SK-N-SH (cell line): ENCODE data around the gene ANKRD44. TPM values are rescaled to one million over a fixed set of nuclear protein-coding genes. Genes with fewer than 3 reads are reported as not detected.

Source experiments
- CTCF ChIA-PET: fragments of 300-600, 350-600 bp; formaldehyde crosslinking; extraction: SDS; loops from one replicate; lab custom pipeline; 2021; lab: Yijun Ruan, JAX
- POLR2A ChIA-PET: fragments of 350-600 bp; sonication (Branson Sonifier 250); formaldehyde crosslinking; extraction: SDS; loops from one replicate; lab custom pipeline; 2020; ENCODE audit warnings: antibody characterized with exemption, inconsistent platforms; lab: Yijun Ruan, JAX
- DNase-seq: peaks from one replicate; pipeline ENCODE4 v3.0.0; 2012
- H2AFZ ChIP-seq: fragments of 200-600 bp; sonication (generic); 2 replicates; pipeline ENCODE4 v1.8.1; 2016; ENCODE audit warnings: antibody characterized with exemption, mild to moderate bottlenecking, low read depth
- H3F3A ChIP-seq: fragments of 200-600 bp; sonication (generic); replicated peaks from 2 replicates; pipeline ENCODE3; 2016; ENCODE audit warnings: antibody characterized with exemption, mild to moderate bottlenecking; ENCODE audit not compliant: insufficient read depth
- H3K27ac ChIP-seq, 2 experiments: fragments of 200-500 bp in 1 of 2; fragments of 200-600 bp in 1 of 2; sonication (Bioruptor generic) in 1 of 2; sonication (generic), shearing (Covaris generic) in 1 of 2; 2 replicates each; pipeline versions ENCODE4 v1.5.1 to v1.6.1; 2014 to 2016; ENCODE audit warnings: low read depth in 2 of 2, inconsistent platforms in 1 of 2, low read length in 1 of 2, mild to moderate bottlenecking in 1 of 2, mixed read lengths in 1 of 2
- H3K27me3 ChIP-seq: fragments of 200-600 bp; sonication (generic), shearing (Covaris generic); 2 replicates; pipeline ENCODE4 v1.6.1; 2016; ENCODE audit warnings: mixed run types; ENCODE audit not compliant: insufficient read depth
- H3K36me3 ChIP-seq, 2 experiments: fragments of 200-500 bp in 1 of 2; fragments of 200-600 bp in 1 of 2; sonication (Bioruptor generic) in 1 of 2; sonication (generic) in 1 of 2; replicated peaks in 1 of 2; 2 replicates each; pipeline versions ENCODE3 to v1.5.1; 2014 to 2016; ENCODE audit warnings: low read length in 1 of 2, mild to moderate bottlenecking in 1 of 2; ENCODE audit not compliant: insufficient read depth in 2 of 2, control insufficient read depth in 1 of 2
- H3K4me1 ChIP-seq, 2 experiments: fragments of 200-500 bp in 1 of 2; fragments of 200-600 bp in 1 of 2; sonication (Bioruptor generic) in 1 of 2; sonication (generic), shearing (Covaris generic) in 1 of 2; 2 replicates each; pipeline versions ENCODE4 v1.5.1 to v1.6.1; 2014 to 2016; ENCODE audit warnings: low read depth in 1 of 2, low read length in 1 of 2, mixed run types in 1 of 2; ENCODE audit not compliant: insufficient read depth in 2 of 2, control insufficient read depth in 1 of 2
- H3K4me2 ChIP-seq: fragments of 200-600 bp; sonication (generic), shearing (Covaris generic); 2 replicates; pipeline ENCODE4 v1.6.1; 2017; ENCODE audit warnings: mixed run types
- H3K4me3 ChIP-seq, 2 experiments: fragments of 200-500 bp in 1 of 2; fragments of 200-600 bp in 1 of 2; sonication (Bioruptor generic) in 1 of 2; sonication (generic), shearing (Covaris generic) in 1 of 2; 2 replicates each; pipeline versions ENCODE4 v1.5.1 to v1.8.1; 2014 to 2016; ENCODE audit warnings: low read depth in 2 of 2, inconsistent platforms in 1 of 2, low read length in 1 of 2, mild to moderate bottlenecking in 1 of 2, mixed read lengths in 1 of 2, moderate library complexity in 1 of 2
- H3K79me2 ChIP-seq: fragments of 200-600 bp; sonication (generic); 2 replicates; pipeline ENCODE4 v1.8.1; 2017; ENCODE audit warnings: mild to moderate bottlenecking; ENCODE audit not compliant: insufficient read depth
- H3K9ac ChIP-seq: fragments of 200-600 bp; sonication (generic); 2 replicates; pipeline ENCODE4 v1.6.1; 2017; ENCODE audit warnings: mixed run types
- H3K9me2 ChIP-seq: fragments of 200-600 bp; sonication (generic); 2 replicates; pipeline ENCODE4 v1.6.1; 2017; ENCODE audit warnings: mixed run types
- H3K9me3 ChIP-seq: fragments of 200-600 bp; sonication (generic); 2 replicates; pipeline ENCODE4 v1.6.1; 2017; ENCODE audit warnings: mixed run types, mild to moderate bottlenecking, moderate library complexity
- H4K20me1 ChIP-seq: fragments of 200-600 bp; sonication (generic); 2 replicates; pipeline ENCODE4 v1.6.1; 2017; ENCODE audit warnings: mild to moderate bottlenecking, mixed run types; ENCODE audit not compliant: insufficient read depth
- CHD2 ChIP-seq: fragments of 150-350 bp; IDR thresholded peaks from 2 replicates; pipeline ENCODE4 v1.6.1; 2018; ENCODE audit warnings: low read length; ENCODE audit not compliant: partially characterized antibody
- FOSL2 ChIP-seq: IDR thresholded peaks from 2 replicates; pipeline ENCODE4 v1.4.0; 2012; ENCODE audit warnings: low read depth, mild to moderate bottlenecking, moderate library complexity, borderline replicate concordance
- NFIC ChIP-seq: IDR thresholded peaks from 2 replicates; pipeline ENCODE4 v1.4.0; 2012; ENCODE audit warnings: borderline replicate concordance
- POLR2AphosphoS5 ChIP-seq: IDR thresholded peaks from 2 replicates; pipeline ENCODE4 v1.6.1; 2012; ENCODE audit warnings: low read depth, low read length
- RCOR1 ChIP-seq: fragments of 150-350 bp; IDR thresholded peaks from 2 replicates; pipeline ENCODE4 v1.6.1; 2017; ENCODE audit warnings: antibody characterized with exemption, low read length
- REST ChIP-seq: IDR thresholded peaks from 2 replicates; pipeline ENCODE4 v1.6.1; 2012; ENCODE audit warnings: mild to moderate bottlenecking, low read depth, low read length, moderate library complexity
- RXRA ChIP-seq: IDR thresholded peaks from 2 replicates; pipeline ENCODE4 v1.4.0; 2012; ENCODE audit warnings: low read depth, mild to moderate bottlenecking, borderline replicate concordance
- SIN3A ChIP-seq: IDR thresholded peaks from 2 replicates; pipeline ENCODE4 v1.6.1; 2012; ENCODE audit warnings: low read depth, mild to moderate bottlenecking, low read length, moderate library complexity, borderline replicate concordance
- SMC3 ChIP-seq: IDR thresholded peaks from 2 replicates; pipeline ENCODE4 v1.6.1; 2012; ENCODE audit warnings: low read depth, low read length, improper control_type of control experiment
- TAF1 ChIP-seq: IDR thresholded peaks from 2 replicates; pipeline ENCODE4 v1.6.1; 2012; ENCODE audit warnings: low read depth, mild to moderate bottlenecking, low read length, moderate library complexity, borderline replicate concordance
- USF1 ChIP-seq: IDR thresholded peaks from 2 replicates; pipeline ENCODE4 v1.4.0; 2012; ENCODE audit warnings: low read depth, borderline replicate concordance
- USF2 ChIP-seq: fragments of 150-350 bp; IDR thresholded peaks from 2 replicates; pipeline ENCODE4 v1.6.1; 2017; ENCODE audit warnings: antibody characterized with exemption, low read length, low read depth, borderline replicate concordance
- WGBS: methylation state at CpG from one replicate; pipeline ENCODE4 v1.1.6; 2017; ENCODE audit warnings: low lambda C conversion rate; 5-methylcytosine and 5-hydroxymethylcytosine counted together
- polyA plus RNA-seq, 3 experiments: library from polyadenylated mRNA; depleted of rRNA; stranded (reverse); fragments of >200 nt; gene quantifications; 2 replicates each; pipeline ENCODE4 v1.2.3, GENCODE V29; 2012

Gene ANKRD44
- polyA plus RNA-seq, 1 of the 3 experiments (the other 2 are of a cell fraction): 12.5 TPM

- Histone ChIP-seq H3F3A (no peaks in the 10 kb centered on the region), H4K20me1 (no peaks in the 10 kb centered on the region), H3K9me2 (no peaks in the 10 kb centered on the region), H3K4me3 (no peak overlapping the region), H3K4me1 (peaks cover 0 to 13% of the 10 kb centered on the region in 2 experiments; a peak in 2 of 4 replicates), H3K36me3 (peaks cover 0 to 5% of the 10 kb centered on the region in 2 experiments), H3K79me2 (no peaks in the 10 kb centered on the region), H3K27me3 (no peaks in the 10 kb centered on the region), H3K9ac (no peak overlapping the region), H3K9me3 (no peaks in the 10 kb centered on the region), H2AFZ (no peak overlapping the region), H3K27ac (no peak overlapping the region), H3K4me2 (no peak overlapping the region)
- POLR2A ChIA-PET: no interaction called here
- TF ChIP-seq SIN3A (no peak), POLR2AphosphoS5 (no peak), CHD2 (no peak), NFIC (no peak), RCOR1 (no peak), USF2 (no peak), RXRA (no peak), FOSL2 (no peak)
- CTCF ChIA-PET: interaction anchor here (1.3 to 1.9 kb wide), 2 partner anchors 102 to 180 kb away, joined by 3 to 7 read pairs; no protein-coding TSS in a partner anchor
- WGBS: 87% methylated on average over 5 of the region's 5 CpGs
- DNase-seq: no peak
Observed at GRCh38 chr2:197293252-197294007, 17.1 kb downstream of the ANKRD44 start.

- whole genome bisulfite sequencing: 98% methylated on average over 2 of the region's 2 CpGs
- no peaks in the 10 kb centered on the region for H3F3A ChIP-seq
- POLR2A ChIA-PET: no interaction called here
Observed at GRCh38 chr2:197292619-197293018, 18.0 kb downstream of the ANKRD44 start.

More at GRCh38 chr2:197292619-197293018, 18.0 kb downstream of the ANKRD44 start:
- Histone ChIP-seq H3K27me3 (no peaks in the 10 kb centered on the region), H3K4me1 (peaks cover 0 to 13% of the 10 kb centered on the region in 2 experiments; a peak in 2 of 4 replicates), H3K9me3 (no peaks in the 10 kb centered on the region), H3K36me3 (peaks cover 0 to 5% of the 10 kb centered on the region in 2 experiments), H3K79me2 (no peaks in the 10 kb centered on the region), H3K27ac (no peak overlapping the region), H4K20me1 (no peaks in the 10 kb centered on the region), H3K4me2 (no peak overlapping the region), H2AFZ (no peak overlapping the region), H3K9me2 (no peaks in the 10 kb centered on the region), H3K9ac (no peak overlapping the region), H3K4me3 (no peak overlapping the region)
- CTCF ChIA-PET: no interaction called here
- DNase-seq: no peak
- TF ChIP-seq USF1 (no peak), REST (no peak), SMC3 (no peak), USF2 (no peak), POLR2AphosphoS5 (no peak), TAF1 (no peak), RCOR1 (no peak)
